Endothelial cell of umbilical vein (primary cell): ENCODE data around the gene MDN1. TPM values are rescaled to one million over a fixed set of nuclear protein-coding genes. Genes with fewer than 3 reads are reported as not detected.
"Not testable (repeated sequence)": the region's sequence is repeated elsewhere in the genome, so short reads cannot be mapped to it uniquely, and the experiment has no call there.

Source experiments
- BruUV-seq: library from RNA; stranded (reverse); fragments of 400-500 nt; replicated peaks from 2 replicates; lab custom pipeline; 2021; lab: Mats Ljungman, UMichigan
- CTCF ChIA-PET: fragments of 300-600, 350-600 bp; sonication (Branson Sonifier 250); formaldehyde crosslinking; loops from one replicate; lab custom pipeline; 2021; ENCODE audit warnings: antibody characterized with exemption, inconsistent platforms; lab: Charles Lee
- POLR2A ChIA-PET: fragments of 300-600, 350-600 bp; sonication (Branson Sonifier 250); formaldehyde crosslinking; loops from one replicate; lab custom pipeline; 2021; ENCODE audit warnings: antibody characterized with exemption, inconsistent platforms; lab: Charles Lee
- DNase-seq: peaks from one replicate; pipeline ENCODE4 v3.0.0-alpha.2; 2011; ENCODE audit warnings: low read depth, low spot score
- FAIRE-seq: peaks from 2 replicates; lab custom pipeline; 2011; peaks lifted over from hg19 to GRCh38; lab: Jason Lieb, UNC
- H2AFZ ChIP-seq: 2 replicates; pipeline ENCODE4 v1.6.0; 2012; ENCODE audit warnings: low read depth, low read length, control low read depth, inconsistent platforms
- H3K27ac ChIP-seq: 2 replicates; pipeline ENCODE4 v1.5.1; 2011; ENCODE audit warnings: low read depth, mild to moderate bottlenecking, control low read depth, low read length, moderate library complexity; ENCODE audit not compliant: insufficient read depth
- H3K27me3 ChIP-seq, 2 experiments: 2 replicates each; pipeline versions ENCODE4 v1.6.0 to v1.6.1; 2011; ENCODE audit warnings: low read length in 2 of 2, mixed read lengths in 1 of 2; ENCODE audit not compliant: control insufficient read depth in 2 of 2, insufficient read depth in 2 of 2
- H3K36me3 ChIP-seq, 2 experiments: 2 replicates in 1 of 2; 3 replicates in 1 of 2; pipeline ENCODE4 v1.5.1; 2011; ENCODE audit warnings: low read length in 2 of 2, mild to moderate bottlenecking in 1 of 2, moderate library complexity in 1 of 2; ENCODE audit not compliant: control insufficient read depth in 2 of 2, insufficient read depth in 2 of 2; ENCODE audit errors: extremely low read depth in 1 of 2
- H3K4me1 ChIP-seq: 3 replicates; pipeline ENCODE4 v1.5.1; 2011; ENCODE audit warnings: mild to moderate bottlenecking, low read length; ENCODE audit not compliant: control insufficient read depth, insufficient read depth; ENCODE audit errors: extremely low read depth
- H3K4me2 ChIP-seq: 2 replicates; pipeline ENCODE4 v1.6.1; 2011; ENCODE audit warnings: low read length, control low read depth, mixed read lengths; ENCODE audit not compliant: insufficient read depth
- H3K4me3 ChIP-seq, 3 experiments: fragments of 200-600 bp in 1 of 3; sonication (generic), shearing (Covaris generic) in 1 of 3; replicated peaks in 1 of 3; 2 replicates each; pipeline ENCODE4 v1.5.1; 2011 to 2016; ENCODE audit warnings: control low read depth in 3 of 3, low read length in 3 of 3, mild to moderate bottlenecking in 2 of 3, inconsistent platforms in 1 of 3, low read depth in 1 of 3, moderate library complexity in 1 of 3; ENCODE audit not compliant: insufficient read depth in 1 of 3
- H3K79me2 ChIP-seq: 2 replicates; pipeline ENCODE4 v1.6.0; 2012; ENCODE audit warnings: low read length, inconsistent platforms; ENCODE audit not compliant: control insufficient read depth, insufficient read depth
- H3K9ac ChIP-seq: replicated peaks from 2 replicates; pipeline ENCODE3; 2011; ENCODE audit warnings: low read length, control low read depth; ENCODE audit not compliant: insufficient read depth; ENCODE audit errors: extremely low read depth
- H3K9me1 ChIP-seq: replicated peaks from 3 replicates; pipeline ENCODE4 v1.6.0; 2011; ENCODE audit warnings: mild to moderate bottlenecking, low read length; ENCODE audit not compliant: control insufficient read depth, insufficient read depth; ENCODE audit errors: extremely low read depth
- H3K9me3 ChIP-seq: replicated peaks from 2 replicates; pipeline ENCODE4 v1.5.1; 2012; ENCODE audit warnings: low read length, inconsistent platforms; ENCODE audit not compliant: control insufficient read depth, insufficient read depth
- H4K20me1 ChIP-seq: replicated peaks from 2 replicates; pipeline ENCODE3; 2011; ENCODE audit warnings: mild to moderate bottlenecking, low read length; ENCODE audit not compliant: control insufficient read depth, insufficient read depth; ENCODE audit errors: extremely low read depth
- GATA2 ChIP-seq: IDR thresholded peaks from 2 replicates; pipeline ENCODE4 v1.7.0; 2011; ENCODE audit warnings: low read depth, mild to moderate bottlenecking, moderate library complexity, mixed read lengths, low read length; ENCODE audit not compliant: insufficient read length, insufficient read depth
- MAX ChIP-seq: IDR thresholded peaks from 2 replicates; pipeline ENCODE4 v1.6.1; 2011; ENCODE audit not compliant: insufficient read depth, insufficient read length
- POLR2AphosphoS5 ChIP-seq: IDR thresholded peaks from 2 replicates; pipeline ENCODE4 v1.6.1; 2012; ENCODE audit warnings: low read depth, mild to moderate bottlenecking, control low read depth, low read length, moderate library complexity; ENCODE audit not compliant: insufficient read depth
- dilution Hi-C: fragments of 300-500 bp; cut with MboI; formaldehyde crosslinking; loops from one replicate; pipeline ENCODE4 v1.15.0; 2019; ENCODE audit warnings: low sequenced_read_pairs; ENCODE audit not compliant: extremely low pct_ligation_motif_present
- intact Hi-C: fragments of 100-400 bp; cut with micrococcal nuclease; formaldehyde crosslinking; loops from one replicate; pipeline ENCODE4 v1.10.0; 2022
- polyA plus RNA-seq, 4 experiments: library from polyadenylated mRNA; depleted of rRNA in 3 of 4; stranded (reverse) in 3 of 4; unstranded in 1 of 4; fragments of >200 nt; gene quantifications; 2 replicates each; pipeline versions ENCODE4 v1.2.1 to v1.2.3, GENCODE V29; 2011 to 2012; ENCODE audit warnings: missing spikeins in 1 of 4
- total RNA-seq: library from RNA; stranded (reverse); gene quantifications from 2 replicates; pipeline ENCODE4 v1.2.3, GENCODE V29; 2021

Gene MDN1
- total and polyA plus RNA-seq, 2 donors (not counting 3 experiments of a cell fraction or from before 2014, with no cell fraction given) = 9.2 to 39.6 TPM

GRCh38 chr6:89642956-89643355 lies 176.6 kb downstream of the MDN1 start:
- TF ChIP-seq MAX (no peak), GATA2 (no peak), POLR2AphosphoS5 (no peak)
- POLR2A ChIA-PET = no interaction called here
- intact Hi-C loops (no loop called here), dilution Hi-C loops (no loop called here)
- BruUV-seq = no TSS peak
- H3K36me3 ChIP-seq = peaks cover 16 to 21% of the 10 kb centered on the region in 2 experiments
- H4K20me1 ChIP-seq = no peaks in the 10 kb centered on the region
- peaks cover 7% of the 10 kb centered on the region for H3K4me1 ChIP-seq
- H3K27me3 ChIP-seq = no peaks in the 10 kb centered on the region
- no peaks in the 10 kb centered on the region for H3K9me3 ChIP-seq
- no peak overlapping the region for H2AFZ ChIP-seq
- CTCF ChIA-PET = no interaction called here
- H3K27ac ChIP-seq = no peak overlapping the region
- no peak overlapping the region for H3K4me2 ChIP-seq
- no peaks in the 10 kb centered on the region for H3K9me1 ChIP-seq
- H3K79me2 ChIP-seq = peaks cover 3% of the 10 kb centered on the region
- DNase-seq (no peak), FAIRE-seq (no peak)
- H3K9ac ChIP-seq = no peak overlapping the region
- no peak overlapping the region for H3K4me3 ChIP-seq

- POLR2A ChIA-PET, dilution Hi-C loops: not testable (repeated sequence)
Measured at GRCh38 chr6:89641581-89641980, 178.0 kb downstream of the MDN1 start.

More at GRCh38 chr6:89641581-89641980, 178.0 kb downstream of the MDN1 start:
- H3K4me1 ChIP-seq = peaks cover 12% of the 10 kb centered on the region
- CTCF ChIA-PET = interaction anchor here (1.5 kb wide), 1 partner anchor 9 kb away, joined by 3 read pairs; no protein-coding TSS in a partner anchor
- H3K79me2 ChIP-seq, FAIRE-seq, H3K27me3 ChIP-seq, H3K9ac ChIP-seq, H3K4me3 ChIP-seq, intact Hi-C loops, BruUV-seq, H3K27ac ChIP-seq, H3K9me1 ChIP-seq, H3K9me3 ChIP-seq, DNase-seq, H2AFZ ChIP-seq, H3K4me2 ChIP-seq, H4K20me1 ChIP-seq: not testable (repeated sequence)
- H3K36me3 ChIP-seq = peaks cover 8 to 15% of the 10 kb centered on the region in 2 experiments
